Vagina (tissue), 2 donors: ENCODE results near the gene SERPIND1. TPM values are rescaled to one million over a fixed set of nuclear protein-coding genes. Genes with fewer than 3 reads are reported as not detected.
"Not testable (repeated sequence)": the region's sequence is repeated elsewhere in the genome, so short reads cannot be mapped to it uniquely, and the experiment has no call there.

Source experiments
- DNase-seq, 2 donors: peaks; one replicate each; pipeline ENCODE4 v3.0.0-alpha.2; 2017; ENCODE audit errors: extremely low spot score in 2 of 2
- H3K27ac ChIP-seq: fragments of 200-600 bp; sonication (generic); one replicate; pipeline ENCODE4 v1.5.1; 2019
- H3K27me3 ChIP-seq: fragments of 200-600 bp; sonication (generic); one replicate; pipeline ENCODE4 v1.5.1; 2019
- H3K36me3 ChIP-seq, 2 donors: fragments of 200-600 bp; sonication (generic); one replicate each; pipeline ENCODE4 v1.5.1; 2017 to 2019
- H3K4me1 ChIP-seq: fragments of 200-600 bp; sonication (generic); one replicate; pipeline ENCODE4 v1.5.1; 2019
- H3K4me3 ChIP-seq, 2 donors: fragments of 200-600 bp; sonication (generic); 1 replicate in 1 of 2; 2 replicates in 1 of 2; pipeline ENCODE4 v1.5.1; 2016 to 2019
- H3K9me3 ChIP-seq: fragments of 200-600 bp; sonication (generic); one replicate; pipeline ENCODE4 v1.5.1; 2019
- POLR2A ChIP-seq, 2 donors: fragments of 450-650 bp; IDR thresholded peaks; one replicate each; pipeline ENCODE4 v1.6.1; 2017; ENCODE audit warnings: antibody characterized with exemption in 2 of 2, mild to moderate bottlenecking in 2 of 2, moderate library complexity in 2 of 2
- POLR2AphosphoS5 ChIP-seq, 2 donors: sonication (generic); formaldehyde crosslinking; IDR thresholded peaks; one replicate each; pipeline ENCODE4 v1.9.0; 2017; ENCODE audit warnings: antibody characterized with exemption in 2 of 2, mild to moderate bottlenecking in 2 of 2, low read depth in 1 of 2; ENCODE audit not compliant: insufficient read depth in 1 of 2
- intact Hi-C: fragments of 100-400 bp; cut with DNase I; formaldehyde crosslinking; loops from one replicate; pipeline ENCODE4 v1.15.1; 2023
- total RNA-seq: library from RNA; depleted of rRNA; stranded (reverse); fragments of >200 nt; gene quantifications from one replicate; pipeline ENCODE4 v1.2.3, GENCODE V29; 2016
- TF ChIP-seq, protein P1 (sequence below), 3 experiments: fragments of 450-650 bp in 2 of 3; fragments of 200-600 bp in 1 of 3; sonication (generic) in 1 of 3; IDR thresholded peaks; one replicate each; pipeline ENCODE4 v1.5.1; 2017 to 2019; ENCODE audit warnings: antibody characterized with exemption in 3 of 3, mild to moderate bottlenecking in 2 of 3, moderate library complexity in 2 of 3

Gene SERPIND1
- total RNA-seq, 1 donor from 2014 or later = not detected

DNA sequence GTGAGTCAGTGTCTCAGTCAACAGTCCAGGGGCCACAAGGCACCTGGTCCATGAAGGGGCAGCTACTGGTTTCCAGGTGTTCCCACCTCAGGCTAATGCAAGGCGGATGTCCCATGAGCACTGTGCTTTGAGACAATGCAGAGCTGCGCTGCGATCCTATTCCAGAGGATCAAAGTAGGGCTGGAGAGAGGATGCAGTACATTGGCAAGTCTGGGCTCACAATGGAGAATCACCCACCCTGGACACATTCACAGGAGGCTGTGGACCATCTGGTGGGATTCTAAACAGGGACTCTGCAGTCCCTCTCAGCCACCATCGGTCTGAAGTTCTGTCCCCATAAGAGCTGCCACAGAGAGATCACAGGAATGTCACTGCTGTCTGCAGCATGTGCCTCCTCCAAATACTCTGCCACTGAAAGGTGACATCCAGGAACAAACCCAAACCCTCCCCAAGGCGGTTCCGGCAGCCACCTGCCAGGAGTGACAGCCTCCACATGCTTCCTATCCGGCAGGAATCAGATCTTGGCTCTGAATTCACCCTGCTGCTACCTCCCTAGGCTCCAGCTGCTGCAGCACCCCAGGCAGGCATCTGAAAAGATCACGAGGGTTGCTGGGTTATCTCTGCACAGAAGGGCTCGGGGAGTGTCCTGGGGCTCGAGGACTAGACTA lies 45.3 kb upstream of the SERPIND1 start:
- no peak for TF ChIP-seq POLR2AphosphoS5 (IDR thresholded peaks at IDR 0.05; ENCODE audit: insufficient read depth in 1 of 2, low read depth in 1 of 2)
- TF ChIP-seq, protein P1, sequence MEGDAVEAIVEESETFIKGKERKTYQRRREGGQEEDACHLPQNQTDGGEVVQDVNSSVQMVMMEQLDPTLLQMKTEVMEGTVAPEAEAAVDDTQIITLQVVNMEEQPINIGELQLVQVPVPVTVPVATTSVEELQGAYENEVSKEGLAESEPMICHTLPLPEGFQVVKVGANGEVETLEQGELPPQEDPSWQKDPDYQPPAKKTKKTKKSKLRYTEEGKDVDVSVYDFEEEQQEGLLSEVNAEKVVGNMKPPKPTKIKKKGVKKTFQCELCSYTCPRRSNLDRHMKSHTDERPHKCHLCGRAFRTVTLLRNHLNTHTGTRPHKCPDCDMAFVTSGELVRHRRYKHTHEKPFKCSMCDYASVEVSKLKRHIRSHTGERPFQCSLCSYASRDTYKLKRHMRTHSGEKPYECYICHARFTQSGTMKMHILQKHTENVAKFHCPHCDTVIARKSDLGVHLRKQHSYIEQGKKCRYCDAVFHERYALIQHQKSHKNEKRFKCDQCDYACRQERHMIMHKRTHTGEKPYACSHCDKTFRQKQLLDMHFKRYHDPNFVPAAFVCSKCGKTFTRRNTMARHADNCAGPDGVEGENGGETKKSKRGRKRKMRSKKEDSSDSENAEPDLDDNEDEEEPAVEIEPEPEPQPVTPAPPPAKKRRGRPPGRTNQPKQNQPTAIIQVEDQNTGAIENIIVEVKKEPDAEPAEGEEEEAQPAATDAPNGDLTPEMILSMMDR (IDR thresholded peaks at IDR 0.05) = no peak
- TF ChIP-seq POLR2A (IDR thresholded peaks at IDR 0.05) = no peak
- peaks cover 3 to 51% of the 10 kb centered on the region in 2 donors for H3K36me3 ChIP-seq
- H3K27ac ChIP-seq = no peak overlapping the region

DNA sequence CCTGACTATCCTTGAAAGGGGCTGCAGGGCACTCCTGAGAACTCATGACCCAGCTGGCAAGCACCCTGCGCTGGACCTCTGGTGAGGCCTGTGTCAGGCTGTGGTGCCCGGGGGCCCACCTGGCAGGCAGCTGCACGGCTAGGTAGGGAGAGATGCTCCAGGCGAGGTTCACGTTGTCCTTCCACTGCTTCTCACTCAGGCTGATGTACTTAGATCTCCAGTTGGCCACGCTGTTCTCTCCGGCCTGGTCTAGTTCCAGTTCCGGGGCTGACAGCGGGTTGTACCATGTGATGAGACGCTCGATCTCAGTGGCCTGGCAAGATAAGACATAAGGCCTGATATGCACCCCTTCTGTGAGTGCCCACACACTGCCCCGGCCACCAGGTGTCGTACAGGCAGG lies 44.7 kb upstream of the SERPIND1 start:
- no peaks in the 10 kb centered on the region for H3K27me3 ChIP-seq
- DNase-seq = no peak
- no peaks in the 10 kb centered on the region for H3K4me1 ChIP-seq
- no peak for TF ChIP-seq POLR2A (IDR thresholded peaks at IDR 0.05)
- TF ChIP-seq, protein P1 (IDR thresholded peaks at IDR 0.05) = no peak
- TF ChIP-seq POLR2AphosphoS5 (IDR thresholded peaks at IDR 0.05; ENCODE audit: insufficient read depth in 1 of 2, low read depth in 1 of 2) = no peak
- H3K9me3 ChIP-seq = no peaks in the 10 kb centered on the region
- H3K4me3 ChIP-seq = no peak overlapping the region
- intact Hi-C loops = no loop called here
- H3K27ac ChIP-seq = no peak overlapping the region
- peaks cover 3 to 51% of the 10 kb centered on the region in 2 donors for H3K36me3 ChIP-seq

More for the DNA sequence above, 45.3 kb upstream of the SERPIND1 start:
- DNase-seq = no peak
- Histone ChIP-seq H3K9me3 (no peaks in the 10 kb centered on the region), H3K4me3 (no peak overlapping the region), H3K4me1 (no peaks in the 10 kb centered on the region), H3K27me3 (no peaks in the 10 kb centered on the region)
- intact Hi-C loops = no loop called here

DNA sequence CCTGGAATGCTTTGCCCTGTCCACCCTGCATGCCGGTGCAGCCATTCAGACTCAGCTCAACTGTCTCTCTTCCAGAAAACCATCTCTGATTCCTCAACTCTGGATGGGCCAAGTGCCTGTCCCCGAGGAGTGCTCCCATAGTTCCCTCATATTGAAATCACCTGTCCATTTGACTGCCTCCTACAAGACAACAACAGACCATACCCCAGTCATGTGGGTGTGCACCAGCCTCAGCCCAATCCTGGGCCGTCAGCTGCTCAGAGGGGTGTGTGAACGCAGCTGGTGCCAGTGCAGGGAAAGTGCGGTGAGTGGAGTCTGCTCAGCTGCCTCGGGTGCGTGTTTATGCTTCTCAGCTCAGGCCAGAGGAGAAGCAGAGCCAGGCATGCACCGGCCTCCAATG lies 41.5 kb upstream of the SERPIND1 start:
- peaks cover 3 to 33% of the 10 kb centered on the region in 2 donors for H3K36me3 ChIP-seq
- H3K27me3 ChIP-seq, H3K27ac ChIP-seq, DNase-seq, H3K4me3 ChIP-seq, intact Hi-C loops, H3K4me1 ChIP-seq, H3K9me3 ChIP-seq: not testable (repeated sequence)

DNA sequence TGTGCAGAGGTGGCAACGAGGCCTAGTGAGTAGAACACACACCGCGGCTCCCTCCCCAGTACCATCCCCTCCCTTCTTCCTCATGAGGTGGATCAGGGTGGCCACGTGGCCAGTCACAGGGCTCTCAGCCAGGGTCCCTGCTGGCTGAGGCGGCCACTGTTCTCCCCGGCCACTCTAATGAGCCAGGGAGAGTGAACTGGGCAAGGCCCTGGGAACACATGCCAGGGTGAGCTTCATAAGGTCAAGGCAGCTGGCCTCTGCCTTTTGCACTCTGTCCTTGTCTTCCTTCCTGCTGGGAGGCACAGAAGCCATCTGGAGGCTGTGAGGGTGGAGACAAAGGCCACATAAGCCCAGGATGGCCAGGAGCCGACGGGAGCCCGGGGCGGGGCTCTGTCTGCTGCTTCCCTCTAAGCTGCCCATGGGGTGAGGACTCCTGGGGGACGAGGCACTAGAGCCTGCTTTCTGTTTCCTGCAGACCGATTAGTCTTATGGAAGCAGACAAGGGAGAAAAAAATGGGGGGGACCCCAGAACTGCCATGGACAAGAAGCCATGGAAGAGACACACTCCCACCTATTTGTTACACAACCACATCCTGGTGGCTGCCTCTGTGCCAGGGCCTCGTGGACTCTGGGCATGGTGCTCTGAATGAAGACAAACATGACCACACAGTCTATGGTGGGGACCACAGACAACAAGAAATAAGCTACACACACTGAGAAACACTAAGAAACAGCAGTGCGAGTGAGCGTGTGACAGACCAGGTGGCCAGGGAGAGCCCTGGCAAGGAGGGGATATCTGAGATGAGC lies 38.4 kb upstream of the SERPIND1 start:
- H3K9me3 ChIP-seq, H3K27me3 ChIP-seq, H3K4me3 ChIP-seq, H3K27ac ChIP-seq, DNase-seq, H3K4me1 ChIP-seq, intact Hi-C loops: not testable (repeated sequence)
- H3K36me3 ChIP-seq = peaks cover 3 to 11% of the 10 kb centered on the region in 2 donors

DNA sequence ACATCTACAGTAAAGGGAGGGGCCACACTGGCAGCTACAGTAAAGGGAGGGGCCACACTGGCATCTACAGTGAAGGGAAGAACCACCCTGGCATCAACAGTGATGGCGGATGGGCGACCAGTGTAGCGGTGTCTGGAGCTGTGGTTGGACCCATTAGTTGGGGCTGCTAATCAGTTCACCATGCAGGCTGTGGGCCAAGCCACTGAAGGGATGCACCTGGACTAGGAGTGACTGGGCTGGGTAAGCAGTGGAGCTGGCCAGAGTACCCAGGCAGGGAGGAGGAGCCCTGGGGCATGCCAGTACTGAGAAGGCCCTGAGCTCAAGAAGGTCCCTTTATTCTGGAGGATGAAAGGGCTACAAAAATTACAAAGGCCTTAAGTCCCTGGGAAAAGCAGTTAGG lies 37.0 kb upstream of the SERPIND1 start:
- intact Hi-C loops, H3K9me3 ChIP-seq, H3K27ac ChIP-seq, DNase-seq, H3K27me3 ChIP-seq, H3K4me3 ChIP-seq, H3K4me1 ChIP-seq: not testable (repeated sequence)
- H3K36me3 ChIP-seq = peaks cover 3 to 18% of the 10 kb centered on the region in 2 donors

DNA sequence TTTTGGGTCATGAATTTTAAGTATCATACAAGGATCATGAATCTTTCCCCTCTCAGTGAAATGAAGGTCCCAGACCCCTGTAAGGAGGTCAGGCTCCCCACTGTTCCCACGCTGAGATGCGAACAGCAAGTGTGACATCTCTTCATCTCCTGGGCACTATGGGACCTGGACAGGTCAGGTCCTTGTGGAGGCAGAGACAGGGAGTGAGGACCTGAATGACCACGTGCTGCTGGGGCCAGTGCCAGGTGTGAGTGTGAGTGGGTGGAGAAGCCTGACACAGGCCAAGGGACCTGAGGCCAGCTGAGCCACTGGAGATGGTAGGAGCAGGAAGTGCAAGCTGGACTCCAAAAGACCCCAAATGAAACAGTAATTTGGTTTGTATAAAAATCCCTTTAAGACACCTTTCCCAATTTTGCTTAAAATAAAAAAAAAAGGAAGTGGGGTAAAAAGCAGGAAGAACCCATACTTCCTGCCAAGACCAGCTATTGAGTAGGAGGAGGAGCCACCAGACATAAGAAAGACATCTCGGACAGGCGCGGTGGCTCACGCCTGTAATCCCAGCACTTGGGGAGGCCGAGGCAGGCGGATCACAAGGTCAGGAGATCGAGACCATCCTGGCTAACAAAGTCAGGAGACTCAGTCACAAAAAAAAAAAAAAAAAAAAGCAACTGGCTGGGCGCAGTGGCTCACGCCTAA lies 35.4 kb upstream of the SERPIND1 start:
- H3K36me3 ChIP-seq = peaks cover 0 to 25% of the 10 kb centered on the region in 2 donors
- no peak for DNase-seq
- no peak overlapping the region for H3K27ac ChIP-seq
- TF ChIP-seq, protein P1 (IDR thresholded peaks at IDR 0.05) = no peak
- TF ChIP-seq POLR2AphosphoS5 (IDR thresholded peaks at IDR 0.05; ENCODE audit: insufficient read depth in 1 of 2, low read depth in 1 of 2) (no peak), POLR2A (IDR thresholded peaks at IDR 0.05) (no peak)
- H3K4me1 ChIP-seq = no peaks in the 10 kb centered on the region
- no peaks in the 10 kb centered on the region for H3K9me3 ChIP-seq
- no peaks in the 10 kb centered on the region for H3K27me3 ChIP-seq
- H3K4me3 ChIP-seq = no peak overlapping the region
- intact Hi-C loops = no loop called here
